GM19452 (cell line): Measurements from ENCODE around the gene GNAI2.

Experiments
- ATAC-seq: cut with Tn5 transposase; IDR thresholded peaks from one replicate; pipeline ENCODE4 v1.9.1; 2021; ENCODE audit not compliant: unreplicated experiment

Gene GNAI2

DNA sequence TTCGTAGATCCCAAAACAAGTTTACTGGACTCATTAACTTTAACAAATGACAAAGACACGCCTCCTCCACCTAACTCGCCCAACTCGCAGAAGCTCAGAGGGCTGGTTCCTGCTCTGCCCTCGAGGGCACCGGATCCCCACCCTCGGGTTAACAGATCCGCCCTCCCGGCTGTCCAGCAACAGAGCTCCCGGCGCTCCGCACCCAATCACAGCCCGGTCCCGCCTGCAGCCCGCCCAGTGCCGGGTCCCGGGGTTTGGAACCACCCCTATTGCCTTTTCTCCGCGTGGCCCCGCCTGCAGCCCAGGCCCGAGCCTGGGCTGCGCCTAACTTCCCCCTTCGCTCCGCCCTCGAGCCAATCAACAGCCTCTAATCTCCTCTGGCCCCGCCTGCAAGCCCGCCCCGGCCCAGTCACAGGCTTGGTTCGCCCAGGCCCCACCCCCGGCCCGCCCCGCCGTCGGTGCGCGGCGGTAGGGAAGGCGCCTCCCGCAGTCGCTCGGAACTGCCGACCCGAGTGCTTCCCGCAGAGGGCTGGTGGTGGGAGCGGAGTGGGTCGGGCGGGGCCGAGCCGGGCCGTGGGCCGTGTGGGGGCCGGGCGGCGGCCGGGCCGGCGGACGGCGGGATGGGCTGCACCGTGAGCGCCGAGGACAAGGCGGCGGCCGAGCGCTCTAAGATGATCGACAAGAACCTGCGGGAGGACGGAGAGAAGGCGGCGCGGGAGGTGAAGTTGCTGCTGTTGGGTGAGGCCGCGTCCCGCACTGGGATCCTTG, at the start of gene GNAI2:
TSS of gene GNAI2 (plus strand) at position 489 of the 768 bp plus-strand sequence. CDS start at position 621, 132 bp downstream.
- peak; percentile 94 for ATAC-seq

DNA sequence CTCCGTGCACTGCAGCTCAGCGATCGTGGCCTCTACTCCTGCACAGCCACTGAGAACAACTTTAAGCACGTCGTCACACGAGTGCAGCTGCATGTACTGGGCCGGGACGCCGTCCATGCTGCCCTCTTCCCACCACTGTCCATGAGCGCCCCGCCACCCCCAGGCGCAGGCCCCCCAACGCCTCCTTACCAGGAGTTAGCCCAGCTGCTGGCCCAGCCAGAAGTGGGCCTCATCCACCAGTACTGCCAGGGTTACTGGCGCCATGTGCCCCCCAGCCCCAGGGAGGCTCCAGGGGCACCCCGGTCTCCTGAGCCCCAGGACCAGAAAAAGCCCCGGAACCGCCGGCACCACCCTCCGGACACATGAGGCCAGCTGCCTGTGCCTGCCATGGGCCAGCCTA, 48.3 kb upstream of the GNAI2 start:
- ATAC-seq, result no peak

- no peak for ATAC-seq
Measured at GRCh38 chr3:50189274-50189673, 46.7 kb upstream of the GNAI2 start.

DNA sequence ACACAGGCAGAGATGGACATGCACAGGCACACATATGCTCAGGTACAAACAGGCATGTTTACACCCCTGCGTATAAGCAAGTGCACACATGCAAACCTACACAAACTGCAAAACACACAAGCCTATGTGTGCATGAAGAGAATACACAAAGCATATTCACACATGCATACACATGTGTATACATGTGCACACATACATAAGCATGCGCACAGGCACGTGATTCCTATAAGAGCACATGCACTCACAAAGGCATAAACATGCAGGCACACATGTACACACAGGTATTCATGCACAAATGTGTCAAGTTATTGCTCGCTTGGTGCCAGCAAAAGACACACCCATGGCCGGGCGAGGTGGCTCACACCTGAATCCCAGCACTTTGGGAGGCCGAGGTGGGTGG, 46.0 kb upstream of the GNAI2 start:
- no peak for ATAC-seq

- no peak for ATAC-seq
Measured at GRCh38 chr3:50190936-50191660, 44.9 kb upstream of the GNAI2 start, which contains the start of gene GNAT1. Gene GNAT1, plus strand, starts transcription at chr3:50191610. Its CDS starts 116 bp downstream, at chr3:50191726.

GRCh38 chr3:50192124-50192523, 43.9 kb upstream of the GNAI2 start:
- no peak for ATAC-seq

DNA sequence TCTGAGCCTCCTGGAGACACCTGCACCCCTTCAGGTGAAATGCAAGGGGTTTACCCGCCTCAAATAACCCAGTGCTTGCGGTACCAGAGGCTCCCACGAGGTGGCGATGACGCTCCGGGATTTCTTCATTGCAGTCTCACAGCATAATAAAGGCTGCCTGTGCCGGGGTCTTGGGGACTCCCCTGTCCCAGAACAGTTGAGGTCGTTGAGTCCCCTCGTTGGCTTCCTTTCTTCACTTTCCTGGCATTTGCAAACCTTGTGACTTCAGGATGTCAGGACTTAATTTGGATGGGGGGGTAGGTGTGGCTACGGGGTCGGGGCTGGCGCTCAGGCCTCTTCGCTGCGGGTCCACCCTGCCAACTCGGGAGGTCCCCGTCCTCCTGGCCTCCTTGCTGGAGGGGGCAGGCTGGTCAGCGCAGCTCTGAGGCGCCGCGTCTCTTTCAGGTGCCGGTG, 43.3 kb upstream of the GNAI2 start:
- ATAC-seq, result no peak

- no peak for ATAC-seq
Measured at GRCh38 chr3:50193286-50193685, 42.7 kb upstream of the GNAI2 start.

GRCh38 chr3:50193746-50194127, 42.3 kb upstream of the GNAI2 start:
- ATAC-seq, result no peak

DNA sequence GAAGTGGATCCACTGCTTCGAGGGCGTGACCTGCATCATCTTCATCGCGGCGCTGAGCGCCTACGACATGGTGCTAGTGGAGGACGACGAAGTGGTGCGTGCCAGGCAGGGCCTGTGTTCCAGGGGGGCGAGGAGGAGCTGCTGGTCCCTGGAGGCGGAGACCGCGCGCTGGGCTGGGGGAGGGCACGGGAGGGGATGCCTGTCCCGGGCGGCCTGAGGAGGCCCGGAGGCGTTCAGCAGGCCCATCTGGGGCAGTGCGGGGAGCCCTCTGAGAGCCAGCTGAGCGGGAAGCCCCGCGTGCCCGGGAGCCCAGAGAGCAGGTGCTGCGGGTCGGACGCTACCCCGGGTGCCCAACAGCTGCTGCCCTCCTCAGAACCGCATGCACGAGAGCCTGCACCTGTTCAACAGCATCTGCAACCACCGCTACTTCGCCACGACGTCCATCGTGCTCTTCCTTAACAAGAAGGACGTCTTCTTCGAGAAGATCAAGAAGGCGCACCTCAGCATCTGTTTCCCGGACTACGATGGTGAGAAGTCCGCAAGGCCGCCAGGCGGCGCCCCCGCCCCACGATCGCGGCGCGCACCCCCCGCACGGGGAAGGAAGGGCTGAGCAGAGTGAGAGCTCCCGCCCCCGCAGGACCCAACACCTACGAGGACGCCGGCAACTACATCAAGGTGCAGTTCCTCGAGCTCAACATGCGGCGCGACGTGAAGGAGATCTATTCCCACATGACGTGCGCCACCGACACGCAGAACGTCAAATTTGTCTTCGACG, 41.7 kb upstream of the GNAI2 start:
- no peak for ATAC-seq

GRCh38 chr3:50194903-50195500, 41.0 kb upstream of the GNAI2 start:
- ATAC-seq, result no peak

GRCh38 chr3:50195501-50196252, 40.3 kb upstream of the GNAI2 start:
- ATAC-seq, result no peak

DNA sequence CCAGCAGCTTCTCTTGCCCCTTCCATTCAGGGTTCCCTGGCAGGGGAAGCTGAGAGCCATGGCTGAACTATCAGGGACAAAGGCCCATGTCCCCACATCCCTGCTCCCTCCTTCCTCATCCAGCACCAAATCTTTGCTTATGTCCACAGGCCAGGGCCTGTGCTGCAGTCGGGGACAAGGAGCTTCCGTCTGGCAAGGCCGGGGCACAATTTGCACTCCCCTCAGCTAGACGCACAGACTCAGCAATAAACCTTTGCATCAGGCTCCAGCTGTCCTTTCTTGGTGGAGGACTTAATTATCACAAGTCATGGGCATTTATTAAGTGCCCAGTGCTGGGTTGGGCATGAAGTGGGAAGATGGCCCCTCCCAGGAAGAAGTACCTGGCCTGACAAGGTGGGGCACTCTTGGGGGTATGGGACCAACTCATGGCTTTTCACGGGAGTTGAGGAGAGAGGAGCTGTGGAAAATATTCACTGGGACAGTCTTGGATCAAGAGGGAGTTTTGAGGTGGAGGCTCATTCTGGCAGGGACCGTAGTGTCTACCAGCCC, 39.7 kb upstream of the GNAI2 start:
- ATAC-seq, result no peak

DNA sequence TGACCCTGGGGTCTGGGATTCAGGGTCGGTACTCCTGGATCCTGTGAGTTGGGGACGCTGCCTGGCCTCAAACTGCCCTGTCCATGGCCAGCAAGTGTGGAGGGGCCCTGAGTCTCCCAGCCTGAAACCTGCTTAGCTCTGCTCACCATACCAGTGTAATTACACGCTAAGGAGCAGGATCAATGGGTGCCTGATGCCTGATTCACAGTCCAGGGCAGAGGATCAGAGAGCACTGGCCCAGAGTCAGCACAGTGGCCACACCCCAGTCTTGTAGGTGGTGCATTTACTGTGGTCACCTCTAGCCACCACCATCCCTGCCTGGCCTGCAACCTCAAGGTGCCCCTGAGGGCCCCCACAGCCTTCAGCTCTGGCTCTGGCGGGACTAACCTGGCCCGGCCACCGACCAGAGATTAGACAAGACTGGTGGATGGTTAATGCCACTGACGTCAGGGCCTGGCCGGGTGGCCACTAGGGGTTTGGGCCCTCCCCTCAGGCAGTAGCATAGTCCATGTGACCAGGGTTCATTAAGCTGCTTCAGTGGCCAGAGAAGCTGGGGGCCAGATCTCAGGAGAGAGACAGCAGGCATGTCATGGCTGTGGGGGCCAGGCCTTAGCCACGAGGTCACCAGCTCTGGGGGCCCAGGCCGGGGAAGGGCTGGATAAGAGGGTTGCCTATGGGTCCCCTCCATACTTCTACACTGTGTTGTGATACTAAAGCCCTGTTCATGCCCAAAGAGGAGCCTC, 34.3 kb upstream of the GNAI2 start:
- ATAC-seq, result no peak

DNA sequence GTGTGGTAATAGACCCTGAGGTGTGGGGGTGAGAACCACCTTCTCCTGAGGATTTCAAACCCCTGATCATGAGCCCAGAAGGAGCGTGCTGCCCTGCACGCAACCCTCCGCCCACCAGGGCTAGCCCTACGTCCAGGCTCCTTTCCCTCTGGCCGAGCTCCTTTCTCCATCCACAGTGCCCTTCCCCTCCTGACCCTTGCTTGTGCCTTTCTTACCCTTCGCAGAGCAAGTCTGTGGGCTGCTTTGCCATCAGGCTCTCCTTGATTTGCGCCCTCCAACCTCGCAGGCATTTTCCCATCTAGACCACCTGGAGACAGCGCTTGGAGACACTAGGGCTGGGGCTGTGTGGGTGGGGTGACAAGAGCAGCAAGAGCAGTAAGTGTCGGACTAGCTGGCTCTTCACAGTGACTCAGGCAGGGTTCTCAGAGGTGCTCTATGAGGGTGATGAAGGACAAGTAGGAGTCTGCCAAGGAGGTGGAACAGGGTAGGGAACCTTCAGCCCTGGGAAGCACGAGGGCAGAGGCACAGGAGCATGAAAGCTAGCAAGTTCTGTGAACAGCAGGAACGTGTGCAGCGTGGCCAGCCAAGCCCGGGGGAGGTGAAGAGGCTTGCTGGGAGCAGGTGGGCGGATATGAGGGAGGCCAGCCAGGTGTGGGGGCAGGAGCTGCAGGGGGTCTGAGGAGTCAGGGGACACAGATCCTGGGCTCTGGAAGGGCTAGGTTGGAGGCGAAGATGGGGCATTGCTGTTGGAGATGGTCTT, 33.5 kb upstream of the GNAI2 start:
- no peak for ATAC-seq

DNA sequence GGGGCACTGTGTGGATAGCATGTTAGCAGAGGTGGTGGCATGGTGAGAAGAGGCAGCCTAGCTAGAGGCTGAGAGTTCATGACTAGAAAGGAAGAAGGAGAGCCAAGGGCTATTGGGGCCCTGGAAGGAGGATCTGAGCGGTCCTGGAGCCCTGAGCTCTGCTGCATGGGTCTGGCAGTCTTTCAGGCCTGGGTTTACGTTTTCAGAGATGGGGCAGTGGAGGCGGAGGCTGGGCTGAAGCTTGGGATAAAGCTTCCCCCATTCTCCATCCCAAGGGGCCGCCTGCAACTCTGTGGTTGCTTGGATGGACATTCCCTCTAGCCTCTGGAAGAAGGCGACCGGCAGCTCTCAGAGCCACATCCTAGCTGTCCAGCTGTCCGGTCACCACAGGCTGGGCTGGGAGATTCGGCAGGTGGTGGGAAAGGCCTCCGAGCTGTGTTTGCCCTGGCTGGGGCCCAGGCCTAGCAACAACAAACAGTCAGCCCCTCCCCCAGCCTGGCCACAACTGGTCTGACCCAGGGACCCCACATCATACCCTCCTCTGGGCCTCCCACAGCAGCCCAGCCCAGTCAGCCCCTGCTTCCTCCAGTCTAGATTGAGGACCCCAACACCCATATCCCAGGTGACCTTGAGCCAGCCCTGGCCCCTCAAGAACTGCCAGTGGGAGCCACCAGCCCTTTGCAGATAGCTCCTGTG, 32.7 kb upstream of the GNAI2 start:
- ATAC-seq, result no peak

- ATAC-seq, result no peak
Measured at GRCh38 chr3:50203809-50204803, 31.9 kb upstream of the GNAI2 start.
